Measurements from ENCODE around the gene DDOST.

Gene DDOST

DNA sequence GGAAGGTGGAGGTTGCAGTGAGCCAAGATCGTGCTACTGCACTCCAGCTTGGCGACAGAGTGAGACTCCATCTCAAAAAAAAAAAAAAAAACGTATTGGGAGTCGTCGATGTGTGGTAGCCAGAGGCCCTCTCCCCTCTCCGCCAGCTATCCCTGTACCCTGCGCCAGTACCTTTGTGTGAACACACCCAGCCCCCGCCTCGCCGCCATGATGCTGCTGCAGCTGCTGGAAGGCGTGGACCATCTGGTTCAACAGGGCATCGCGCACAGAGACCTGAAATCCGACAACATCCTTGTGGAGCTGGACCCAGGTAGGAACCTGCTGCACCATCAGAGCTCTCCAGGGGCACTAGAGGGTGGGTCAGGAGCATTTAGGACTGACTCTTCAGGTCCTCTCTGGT is 15.8 kb downstream of the DDOST start:
- Histone ChIP-seq H2AFZ (ENCODE audit: low read depth, low read length, severe bottlenecking) (no peak overlapping the region), H3F3A (ENCODE audit: insufficient read depth) (no peaks in the 10 kb centered on the region), H3K4me2 (ENCODE audit: low read depth, low read length, poor library complexity, severe bottlenecking) (no peak overlapping the region), H3K27me3 (ENCODE audit: low read length) (no peaks in the 10 kb centered on the region), H3K27ac (ENCODE audit: low read depth, low read length) (no peak overlapping the region), H4K20me1 (ENCODE audit: low read depth, low read length) (no peaks in the 10 kb centered on the region), H3K9ac (ENCODE audit: low read length) (no peak overlapping the region), H3K4me3 (ENCODE audit: insufficient read depth, low read length, poor library complexity, severe bottlenecking) (no peak overlapping the region), H3K9me2 (replicated peaks; ENCODE audit: insufficient read depth, low read length) (no peaks in the 10 kb centered on the region), H3K79me2 (ENCODE audit: insufficient read depth, low read length) (no peaks in the 10 kb centered on the region), H3K36me3 (ENCODE audit: low read length) (no peaks in the 10 kb centered on the region), H3K9me3 (ENCODE audit: insufficient read depth, low read length) (no peaks in the 10 kb centered on the region)
- no peak for TF ChIP-seq EZH2phosphoT487 (conservative IDR thresholded peaks at IDR 0.05; ENCODE audit: low read length)
- TF ChIP-seq, protein P1, sequence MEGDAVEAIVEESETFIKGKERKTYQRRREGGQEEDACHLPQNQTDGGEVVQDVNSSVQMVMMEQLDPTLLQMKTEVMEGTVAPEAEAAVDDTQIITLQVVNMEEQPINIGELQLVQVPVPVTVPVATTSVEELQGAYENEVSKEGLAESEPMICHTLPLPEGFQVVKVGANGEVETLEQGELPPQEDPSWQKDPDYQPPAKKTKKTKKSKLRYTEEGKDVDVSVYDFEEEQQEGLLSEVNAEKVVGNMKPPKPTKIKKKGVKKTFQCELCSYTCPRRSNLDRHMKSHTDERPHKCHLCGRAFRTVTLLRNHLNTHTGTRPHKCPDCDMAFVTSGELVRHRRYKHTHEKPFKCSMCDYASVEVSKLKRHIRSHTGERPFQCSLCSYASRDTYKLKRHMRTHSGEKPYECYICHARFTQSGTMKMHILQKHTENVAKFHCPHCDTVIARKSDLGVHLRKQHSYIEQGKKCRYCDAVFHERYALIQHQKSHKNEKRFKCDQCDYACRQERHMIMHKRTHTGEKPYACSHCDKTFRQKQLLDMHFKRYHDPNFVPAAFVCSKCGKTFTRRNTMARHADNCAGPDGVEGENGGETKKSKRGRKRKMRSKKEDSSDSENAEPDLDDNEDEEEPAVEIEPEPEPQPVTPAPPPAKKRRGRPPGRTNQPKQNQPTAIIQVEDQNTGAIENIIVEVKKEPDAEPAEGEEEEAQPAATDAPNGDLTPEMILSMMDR (IDR thresholded peaks at IDR 0.05; ENCODE audit: insufficient read depth, low read length, poor library complexity, severe bottlenecking) = no peak

DNA sequence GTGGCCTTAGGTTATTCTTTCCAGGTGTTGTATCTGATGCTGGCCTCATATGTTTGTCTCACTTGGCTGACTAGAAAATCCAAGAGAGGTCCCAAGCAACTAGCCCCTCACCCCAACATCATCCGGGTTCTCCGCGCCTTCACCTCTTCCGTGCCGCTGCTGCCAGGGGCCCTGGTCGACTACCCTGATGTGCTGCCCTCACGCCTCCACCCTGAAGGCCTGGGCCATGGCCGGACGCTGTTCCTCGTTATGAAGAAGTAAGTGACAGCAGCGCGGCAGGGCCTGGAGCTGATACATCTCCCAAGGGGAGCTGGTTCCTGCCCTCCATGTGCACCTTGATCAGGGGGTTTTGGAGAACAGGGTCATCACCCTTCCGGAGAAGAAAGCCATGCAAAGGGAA is 16.8 kb downstream of the DDOST start:
- no peak for TF ChIP-seq EZH2phosphoT487 (conservative IDR thresholded peaks at IDR 0.05; ENCODE audit: low read length)
- TF ChIP-seq, protein P1 (IDR thresholded peaks at IDR 0.05; ENCODE audit: insufficient read depth, low read length, poor library complexity, severe bottlenecking) = no peak
- Histone ChIP-seq H2AFZ (ENCODE audit: low read depth, low read length, severe bottlenecking) (no peak overlapping the region), H3K9me3 (ENCODE audit: insufficient read depth, low read length) (no peaks in the 10 kb centered on the region), H3K4me3 (ENCODE audit: insufficient read depth, low read length, poor library complexity, severe bottlenecking) (no peak overlapping the region), H3K36me3 (ENCODE audit: low read length) (no peaks in the 10 kb centered on the region), H3K4me2 (ENCODE audit: low read depth, low read length, poor library complexity, severe bottlenecking) (no peak overlapping the region), H4K20me1 (ENCODE audit: low read depth, low read length) (no peaks in the 10 kb centered on the region), H3K9me2 (replicated peaks; ENCODE audit: insufficient read depth, low read length) (no peaks in the 10 kb centered on the region), H3K79me2 (ENCODE audit: insufficient read depth, low read length) (no peaks in the 10 kb centered on the region), H3K27ac (ENCODE audit: low read depth, low read length) (no peak overlapping the region), H3F3A (ENCODE audit: insufficient read depth) (no peaks in the 10 kb centered on the region), H3K9ac (ENCODE audit: low read length) (no peak overlapping the region), H3K27me3 (ENCODE audit: low read length) (no peaks in the 10 kb centered on the region)

DNA sequence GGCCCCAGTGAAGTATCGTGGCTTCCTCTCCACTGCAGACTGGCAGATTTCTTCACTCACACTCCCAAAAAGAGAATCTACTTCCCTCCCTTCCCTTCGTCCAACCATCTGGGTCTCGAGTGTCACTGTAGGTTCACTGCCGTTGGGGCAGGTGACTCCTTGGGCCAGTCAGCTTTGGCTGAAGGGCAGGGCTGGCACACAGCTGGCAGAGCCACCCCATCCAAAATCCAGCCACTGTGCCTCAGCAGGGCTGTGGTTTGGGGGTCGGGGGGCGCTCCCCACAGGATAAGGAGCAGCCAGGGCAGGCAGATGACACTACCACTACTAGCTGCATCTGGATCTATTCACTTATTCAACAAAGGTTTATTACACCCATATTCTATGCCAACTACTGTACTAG is 18.1 kb downstream of the DDOST start:
- TF ChIP-seq, protein P1 (IDR thresholded peaks at IDR 0.05; ENCODE audit: insufficient read depth, low read length, poor library complexity, severe bottlenecking) = no peak
- no peak for TF ChIP-seq EZH2phosphoT487 (conservative IDR thresholded peaks at IDR 0.05; ENCODE audit: low read length)
- H3F3A ChIP-seq (ENCODE audit: insufficient read depth) = no peaks in the 10 kb centered on the region
- H2AFZ ChIP-seq (ENCODE audit: low read depth, low read length, severe bottlenecking) = no peak overlapping the region
- H3K27ac ChIP-seq (ENCODE audit: low read depth, low read length) = no peak overlapping the region
- no peaks in the 10 kb centered on the region for H3K36me3 ChIP-seq (ENCODE audit: low read length)
- no peak overlapping the region for H3K4me2 ChIP-seq (ENCODE audit: low read depth, low read length, poor library complexity, severe bottlenecking)
- no peaks in the 10 kb centered on the region for H4K20me1 ChIP-seq (ENCODE audit: low read depth, low read length)
- H3K9me2 ChIP-seq (replicated peaks; ENCODE audit: insufficient read depth, low read length) = no peaks in the 10 kb centered on the region
- no peaks in the 10 kb centered on the region for H3K9me3 ChIP-seq (ENCODE audit: insufficient read depth, low read length)
- H3K27me3 ChIP-seq (ENCODE audit: low read length) = no peaks in the 10 kb centered on the region
- no peak overlapping the region for H3K9ac ChIP-seq (ENCODE audit: low read length)
- H3K4me3 ChIP-seq (ENCODE audit: insufficient read depth, low read length, poor library complexity, severe bottlenecking) = no peak overlapping the region
- no peaks in the 10 kb centered on the region for H3K79me2 ChIP-seq (ENCODE audit: insufficient read depth, low read length)

All from SU-DHL-6 (cell line).